Measurements from ENCODE around the gene VPS36.

DNA sequence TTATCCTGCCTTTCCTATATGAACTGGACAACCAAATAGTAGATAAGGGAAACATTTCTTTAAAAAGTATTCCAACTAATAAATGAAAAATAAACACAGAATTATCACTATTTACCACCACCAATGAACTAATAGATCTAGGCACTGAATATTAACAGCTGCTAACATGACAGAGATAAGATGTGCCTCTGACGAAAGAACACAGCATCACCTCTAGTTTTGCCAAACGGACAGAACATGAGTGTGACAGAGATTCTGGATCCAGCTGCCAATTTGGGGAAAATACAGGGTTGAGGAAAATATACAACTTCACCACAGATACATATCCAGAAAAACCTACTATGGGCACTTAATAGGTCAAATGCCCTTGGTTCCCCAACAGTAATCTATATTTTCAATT is 18.0 kb downstream of the VPS36 start:
- no peak for TF ChIP-seq CBX3 (IDR thresholded peaks at IDR 0.05; ENCODE audit: borderline replicate concordance in 1 of 2, low read length in 2 of 2)
- TF ChIP-seq MYNN (IDR thresholded peaks at IDR 0.05): no peak
- TF ChIP-seq MYNN (CRISPR knock-in tag; IDR thresholded peaks at IDR 0.05): no peak
- TF ChIP-seq, protein P1, sequence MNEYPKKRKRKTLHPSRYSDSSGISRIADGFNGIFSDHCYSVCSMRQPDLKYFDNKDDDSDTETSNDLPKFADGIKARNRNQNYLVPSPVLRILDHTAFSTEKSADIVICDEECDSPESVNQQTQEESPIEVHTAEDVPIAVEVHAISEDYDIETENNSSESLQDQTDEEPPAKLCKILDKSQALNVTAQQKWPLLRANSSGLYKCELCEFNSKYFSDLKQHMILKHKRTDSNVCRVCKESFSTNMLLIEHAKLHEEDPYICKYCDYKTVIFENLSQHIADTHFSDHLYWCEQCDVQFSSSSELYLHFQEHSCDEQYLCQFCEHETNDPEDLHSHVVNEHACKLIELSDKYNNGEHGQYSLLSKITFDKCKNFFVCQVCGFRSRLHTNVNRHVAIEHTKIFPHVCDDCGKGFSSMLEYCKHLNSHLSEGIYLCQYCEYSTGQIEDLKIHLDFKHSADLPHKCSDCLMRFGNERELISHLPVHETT (CRISPR knock-in tag; conservative IDR thresholded peaks at IDR 0.05 in 1 of 2, IDR thresholded peaks at IDR 0.05 in 1 of 2): no peak
- no peak for TF ChIP-seq ZNF436 (CRISPR knock-in tag; IDR thresholded peaks at IDR 0.05)
